KMS-11 (cell line): Measurements from ENCODE around the gene TMEM108.

Experiments
- H2AFZ ChIP-seq: fragments of 200-600 bp; sonication (generic); 2 replicates; pipeline ENCODE4 v1.6.1; 2016; ENCODE audit warnings: antibody characterized with exemption, mixed run types, low read depth
- H3K27ac ChIP-seq: fragments of 200-600 bp; sonication (generic); 2 replicates; pipeline ENCODE4 v1.6.1; 2016; ENCODE audit warnings: mild to moderate bottlenecking, mixed run types
- H3K27me3 ChIP-seq: fragments of 200-600 bp; sonication (generic); 2 replicates; pipeline ENCODE4 v1.6.1; 2017; ENCODE audit warnings: mild to moderate bottlenecking, low read depth, mixed run types, moderate library complexity; ENCODE audit not compliant: insufficient read depth
- H3K36me3 ChIP-seq: fragments of 200-600 bp; sonication (generic); 2 replicates; pipeline ENCODE4 v1.6.1; 2017; ENCODE audit warnings: mild to moderate bottlenecking, mixed run types; ENCODE audit not compliant: insufficient read depth
- H3K4me1 ChIP-seq: fragments of 200-600 bp; sonication (generic); 2 replicates; pipeline ENCODE4 v1.6.1; 2016; ENCODE audit warnings: mild to moderate bottlenecking, low read depth, mixed run types; ENCODE audit not compliant: poor library complexity, severe bottlenecking
- H3K4me2 ChIP-seq: fragments of 200-600 bp; sonication (generic); 2 replicates; pipeline ENCODE4 v1.7.0; 2016; ENCODE audit warnings: mild to moderate bottlenecking, mixed run types
- H3K4me3 ChIP-seq: fragments of 200-600 bp; sonication (generic); IDR thresholded peaks from 2 replicates; pipeline ENCODE4 v1.6.1; 2017; ENCODE audit warnings: low read depth, low read length, mixed read lengths; ENCODE audit not compliant: insufficient read depth
- H3K79me2 ChIP-seq: fragments of 200-600 bp; sonication (generic); 2 replicates; pipeline ENCODE4 v1.6.1; 2016; ENCODE audit warnings: low read depth, mixed run types; ENCODE audit not compliant: insufficient read depth
- H3K9ac ChIP-seq: fragments of 200-600 bp; sonication (generic); 2 replicates; pipeline ENCODE4 v1.6.1; 2016; ENCODE audit warnings: mild to moderate bottlenecking, mixed run types
- H4K20me1 ChIP-seq: fragments of 200-600 bp; sonication (generic); 2 replicates; pipeline ENCODE4 v1.6.1; 2016; ENCODE audit warnings: mild to moderate bottlenecking, mixed run types; ENCODE audit not compliant: insufficient read depth
- TF ChIP-seq, protein P1 (sequence below): fragments of 200-600 bp; sonication (generic); conservative IDR thresholded peaks from 2 replicates; pipeline ENCODE4 v1.6.1; 2017; ENCODE audit warnings: low read depth, mild to moderate bottlenecking, antibody characterized with exemption, low read length, moderate library complexity, mixed read lengths

The TMEM108 gene

DNA sequence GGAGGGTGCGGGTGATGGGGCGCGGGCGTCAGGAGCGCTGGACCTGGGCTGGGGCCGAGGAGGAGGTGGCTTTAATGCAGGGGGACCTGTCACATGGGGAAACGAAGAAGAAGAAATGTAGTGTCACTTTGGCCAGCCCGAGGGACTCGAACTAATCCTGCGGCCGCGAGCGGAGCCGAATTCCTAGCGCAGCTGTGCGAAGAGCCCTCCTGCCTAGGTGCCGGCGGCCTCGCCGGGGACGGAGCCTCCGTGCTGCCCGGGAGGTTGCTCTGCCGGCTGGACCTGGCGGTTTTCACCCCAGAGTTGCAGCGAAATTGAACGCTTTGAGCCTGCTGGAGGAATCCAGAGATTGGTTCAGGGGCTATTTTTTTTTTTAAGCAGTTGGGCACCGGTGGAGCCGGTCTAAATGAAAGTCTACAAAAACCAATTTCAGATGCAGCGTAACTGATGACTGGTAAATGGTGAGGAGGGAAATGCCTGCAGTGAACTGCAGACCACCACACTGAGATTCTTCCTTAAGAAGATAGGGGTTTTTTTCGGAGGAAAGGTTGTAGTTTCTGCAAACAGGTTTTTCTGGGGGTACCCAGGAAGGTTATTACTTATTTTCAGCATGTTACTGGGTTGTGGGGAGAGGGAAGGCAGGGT lies 662 bp downstream of the TMEM108 start:
- H3K9ac ChIP-seq = no peak overlapping the region
- H2AFZ ChIP-seq = no peak overlapping the region
- no peaks in the 10 kb centered on the region for H4K20me1 ChIP-seq
- H3K36me3 ChIP-seq = no peaks in the 10 kb centered on the region
- no peaks in the 10 kb centered on the region for H3K27me3 ChIP-seq
- TF ChIP-seq, protein P1, sequence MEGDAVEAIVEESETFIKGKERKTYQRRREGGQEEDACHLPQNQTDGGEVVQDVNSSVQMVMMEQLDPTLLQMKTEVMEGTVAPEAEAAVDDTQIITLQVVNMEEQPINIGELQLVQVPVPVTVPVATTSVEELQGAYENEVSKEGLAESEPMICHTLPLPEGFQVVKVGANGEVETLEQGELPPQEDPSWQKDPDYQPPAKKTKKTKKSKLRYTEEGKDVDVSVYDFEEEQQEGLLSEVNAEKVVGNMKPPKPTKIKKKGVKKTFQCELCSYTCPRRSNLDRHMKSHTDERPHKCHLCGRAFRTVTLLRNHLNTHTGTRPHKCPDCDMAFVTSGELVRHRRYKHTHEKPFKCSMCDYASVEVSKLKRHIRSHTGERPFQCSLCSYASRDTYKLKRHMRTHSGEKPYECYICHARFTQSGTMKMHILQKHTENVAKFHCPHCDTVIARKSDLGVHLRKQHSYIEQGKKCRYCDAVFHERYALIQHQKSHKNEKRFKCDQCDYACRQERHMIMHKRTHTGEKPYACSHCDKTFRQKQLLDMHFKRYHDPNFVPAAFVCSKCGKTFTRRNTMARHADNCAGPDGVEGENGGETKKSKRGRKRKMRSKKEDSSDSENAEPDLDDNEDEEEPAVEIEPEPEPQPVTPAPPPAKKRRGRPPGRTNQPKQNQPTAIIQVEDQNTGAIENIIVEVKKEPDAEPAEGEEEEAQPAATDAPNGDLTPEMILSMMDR = no peak
- no peak overlapping the region for H3K4me3 ChIP-seq
- H3K79me2 ChIP-seq = no peaks in the 10 kb centered on the region
- no peak overlapping the region for H3K4me2 ChIP-seq
- H3K27ac ChIP-seq = no peak overlapping the region
- no peaks in the 10 kb centered on the region for H3K4me1 ChIP-seq

DNA sequence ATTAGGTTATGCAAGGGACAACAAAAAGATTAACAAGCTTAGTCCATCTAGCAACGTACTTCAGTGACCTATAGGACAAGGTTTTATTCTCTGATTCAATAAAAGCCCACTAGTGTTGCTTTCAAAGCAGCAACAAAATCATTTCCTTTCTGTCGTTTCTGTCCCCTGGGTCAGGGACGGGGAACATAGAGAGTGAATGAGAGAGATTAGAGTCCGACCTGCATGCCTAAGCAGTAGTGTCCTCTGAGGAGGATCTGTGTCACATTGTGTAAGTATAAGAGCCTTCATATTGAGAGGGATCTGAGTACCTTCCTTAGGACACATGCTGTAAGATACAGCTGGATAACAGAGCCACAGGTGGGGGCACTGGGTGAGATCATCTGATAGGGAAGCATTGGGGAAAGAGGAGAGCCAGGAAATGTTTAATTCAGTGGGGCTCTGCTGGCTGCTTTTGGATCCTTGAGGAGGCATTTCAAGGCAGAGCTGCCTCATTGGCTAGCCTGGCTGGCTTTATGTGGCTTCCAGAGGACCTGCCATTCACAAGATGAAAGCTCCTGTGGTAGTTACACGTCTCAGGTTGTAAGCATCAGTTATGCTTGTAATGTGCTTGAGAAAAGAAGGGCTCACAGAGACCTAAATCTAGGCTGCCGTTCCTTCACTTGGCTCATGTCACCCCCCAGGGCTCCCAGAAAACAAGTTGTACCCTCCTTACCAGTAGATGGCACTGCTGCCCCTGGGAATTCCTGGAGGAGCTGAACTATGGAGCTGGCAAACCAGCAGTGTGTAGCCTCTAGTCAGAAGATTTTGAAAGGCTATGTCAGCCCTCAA lies 2.7 kb downstream of the TMEM108 start:
- Histone ChIP-seq H3K4me1 (no peaks in the 10 kb centered on the region), H2AFZ (peak overlapping the region; percentile 2; the same call in 1 of the 2 replicates), H3K4me2 (no peak overlapping the region), H4K20me1 (no peaks in the 10 kb centered on the region), H3K79me2 (no peaks in the 10 kb centered on the region), H3K9ac (no peak overlapping the region), H3K27me3 (no peaks in the 10 kb centered on the region), H3K36me3 (no peaks in the 10 kb centered on the region), H3K27ac (no peak overlapping the region), H3K4me3 (no peak overlapping the region)
- TF ChIP-seq, protein P1 = peak; percentile 88

DNA sequence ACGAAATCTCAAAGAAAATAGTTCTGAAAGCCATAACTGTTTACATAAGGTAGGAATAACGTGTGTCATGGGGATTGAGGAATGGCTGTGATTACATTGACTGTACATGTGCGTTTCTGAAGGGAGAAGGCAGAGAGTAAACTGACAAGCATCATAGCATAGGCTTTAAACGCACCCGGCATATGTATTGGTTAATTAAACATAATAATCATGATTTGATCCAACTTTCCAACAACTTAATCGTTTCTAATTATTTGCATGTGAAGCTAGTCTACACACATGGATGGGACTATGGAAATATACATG lies 3.3 kb downstream of the TMEM108 start:
- no peak overlapping the region; the same call in 1 of the 2 replicates for H2AFZ ChIP-seq
- no peak overlapping the region for H3K27ac ChIP-seq
- H3K27me3 ChIP-seq = no peaks in the 10 kb centered on the region
- H3K36me3 ChIP-seq = no peaks in the 10 kb centered on the region
- H3K4me2 ChIP-seq = no peak overlapping the region
- H3K9ac ChIP-seq = no peak overlapping the region
- no peaks in the 10 kb centered on the region for H4K20me1 ChIP-seq
- H3K79me2 ChIP-seq = no peaks in the 10 kb centered on the region
- TF ChIP-seq, protein P1 = no peak; the same call in 1 of the 2 replicates
- H3K4me3 ChIP-seq = no peak overlapping the region
- H3K4me1 ChIP-seq = no peaks in the 10 kb centered on the region

DNA sequence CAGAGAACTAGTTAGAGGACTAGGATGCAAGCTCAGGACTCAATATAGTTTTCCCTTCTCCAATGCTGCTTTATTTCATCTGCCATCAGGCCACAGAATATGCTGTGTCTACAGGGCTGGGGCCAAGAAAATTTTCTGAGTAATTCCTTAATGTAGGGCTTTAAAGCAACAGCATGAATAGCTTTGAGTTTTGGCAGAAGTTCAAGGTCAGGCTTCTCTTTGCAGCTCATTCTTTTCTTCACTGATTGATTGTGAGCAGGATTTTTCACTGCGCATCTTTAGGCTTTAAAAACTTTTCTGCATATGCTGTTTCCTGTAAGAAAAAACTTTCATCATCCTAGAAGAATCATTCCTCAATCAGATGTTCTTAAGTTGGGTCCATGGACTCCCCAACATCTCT lies 4.6 kb downstream of the TMEM108 start:
- Histone ChIP-seq H4K20me1 (no peaks in the 10 kb centered on the region), H3K36me3 (no peaks in the 10 kb centered on the region)

More for the DNA sequence above, 4.6 kb downstream of the TMEM108 start:
- Histone ChIP-seq H3K9ac (no peak overlapping the region), H3K4me2 (no peak overlapping the region), H2AFZ (no peak overlapping the region), H3K27me3 (no peaks in the 10 kb centered on the region), H3K4me1 (no peaks in the 10 kb centered on the region), H3K27ac (no peak overlapping the region), H3K4me3 (no peak overlapping the region), H3K79me2 (no peaks in the 10 kb centered on the region)
- TF ChIP-seq, protein P1 = no peak
